HEK293 (cell line): ENCODE measurements around the gene CELA1.
A peak's percentile ranks its signal among the peaks of the same experiment; 100 is the strongest.

ENCODE experiments used
- FEZF1 ChIP-seq: fragments of 450-650 bp; formaldehyde crosslinking; IDR thresholded peaks from 2 replicates; pipeline ENCODE4 v1.5.1; 2016; ENCODE audit warnings: missing biosample characterization, missing genetic modification characterization
- KLF8 ChIP-seq: fragments of 450-650 bp; formaldehyde crosslinking; IDR thresholded peaks from 2 replicates; pipeline ENCODE4 v1.5.1; 2016; ENCODE audit warnings: missing biosample characterization, missing genetic modification characterization
- OSR2 ChIP-seq: fragments of 450-650 bp; formaldehyde crosslinking; IDR thresholded peaks from 2 replicates; pipeline ENCODE4 v1.5.1; 2016; ENCODE audit warnings: missing biosample characterization, missing genetic modification characterization
- SP7 ChIP-seq: fragments of 450-650 bp; formaldehyde crosslinking; IDR thresholded peaks from 2 replicates; pipeline ENCODE4 v1.5.1; 2016; ENCODE audit warnings: missing biosample characterization, missing genetic modification characterization
- WT1 ChIP-seq: fragments of 450-650 bp; formaldehyde crosslinking; IDR thresholded peaks from 2 replicates; pipeline ENCODE4 v1.5.1; 2016; ENCODE audit warnings: missing biosample characterization, missing genetic modification characterization
- ZBTB1 ChIP-seq: fragments of 450-650 bp; formaldehyde crosslinking; IDR thresholded peaks from 2 replicates; pipeline ENCODE4 v1.5.1; 2016; ENCODE audit warnings: missing biosample characterization, missing genetic modification characterization
- ZBTB10 ChIP-seq: fragments of 450-650 bp; formaldehyde crosslinking; IDR thresholded peaks from 2 replicates; pipeline ENCODE4 v1.5.1; 2016; ENCODE audit warnings: missing biosample characterization, missing genetic modification characterization
- ZBTB17 ChIP-seq: fragments of 450-650 bp; formaldehyde crosslinking; IDR thresholded peaks from 2 replicates; pipeline ENCODE4 v1.5.1; 2016; ENCODE audit warnings: missing biosample characterization, missing genetic modification characterization
- ZFP37 ChIP-seq: fragments of 450-650 bp; formaldehyde crosslinking; IDR thresholded peaks from 2 replicates; pipeline ENCODE4 v1.5.1; 2016; ENCODE audit warnings: missing biosample characterization, missing genetic modification characterization
- ZIC2 ChIP-seq: fragments of 450-650 bp; formaldehyde crosslinking; IDR thresholded peaks from 2 replicates; pipeline ENCODE4 v1.5.1; 2016; ENCODE audit warnings: missing biosample characterization, missing genetic modification characterization
- ZNF121 ChIP-seq: fragments of 450-650 bp; formaldehyde crosslinking; IDR thresholded peaks from 2 replicates; pipeline ENCODE4 v1.5.1; 2016; ENCODE audit warnings: missing biosample characterization, missing genetic modification characterization
- ZNF132 ChIP-seq: fragments of 450-650 bp; formaldehyde crosslinking; IDR thresholded peaks from 2 replicates; pipeline ENCODE4 v1.5.1; 2017; ENCODE audit warnings: missing biosample characterization, missing genetic modification characterization, borderline replicate concordance
- ZNF18 ChIP-seq: fragments of 450-650 bp; formaldehyde crosslinking; IDR thresholded peaks from 2 replicates; pipeline ENCODE4 v1.5.1; 2016; ENCODE audit warnings: missing biosample characterization, missing genetic modification characterization
- ZNF211 ChIP-seq: fragments of 450-650 bp; formaldehyde crosslinking; IDR thresholded peaks from 2 replicates; pipeline ENCODE4 v1.5.1; 2016; ENCODE audit warnings: low read depth, missing biosample characterization, missing genetic modification characterization
- ZNF362 ChIP-seq: fragments of 450-650 bp; formaldehyde crosslinking; IDR thresholded peaks from 2 replicates; pipeline ENCODE4 v1.5.1; 2016; ENCODE audit warnings: missing biosample characterization, missing genetic modification characterization
- ZNF394 ChIP-seq: fragments of 450-650 bp; formaldehyde crosslinking; IDR thresholded peaks from 2 replicates; pipeline ENCODE4 v1.5.1; 2016; ENCODE audit warnings: missing biosample characterization, missing genetic modification characterization, mild to moderate bottlenecking, moderate library complexity, borderline replicate concordance
- ZNF423 ChIP-seq: fragments of 450-650 bp; formaldehyde crosslinking; IDR thresholded peaks from 2 replicates; pipeline ENCODE4 v1.5.1; 2016; ENCODE audit warnings: missing biosample characterization, missing genetic modification characterization
- ZNF654 ChIP-seq: fragments of 450-650 bp; formaldehyde crosslinking; IDR thresholded peaks from 2 replicates; pipeline ENCODE4 v1.5.1; 2016; ENCODE audit warnings: low read depth, missing biosample characterization, missing genetic modification characterization
- ZNF670 ChIP-seq: fragments of 450-650 bp; formaldehyde crosslinking; IDR thresholded peaks from 2 replicates; pipeline ENCODE4 v1.5.1; 2016; ENCODE audit warnings: missing biosample characterization, missing genetic modification characterization, low read depth
- ZNF76 ChIP-seq: fragments of 450-650 bp; formaldehyde crosslinking; IDR thresholded peaks from 2 replicates; pipeline ENCODE4; 2016; ENCODE audit warnings: low read depth, missing biosample characterization, missing genetic modification characterization, borderline replicate concordance
- ZNF837 ChIP-seq: fragments of 450-650 bp; formaldehyde crosslinking; IDR thresholded peaks from 2 replicates; pipeline ENCODE4 v1.5.1; 2016; ENCODE audit warnings: missing biosample characterization, missing genetic modification characterization
- TF ChIP-seq, protein P1 (sequence below): fragments of 450-650 bp; formaldehyde crosslinking; IDR thresholded peaks from 2 replicates; pipeline ENCODE4 v1.5.1; 2017; ENCODE audit warnings: missing biosample characterization, missing genetic modification characterization
- TF ChIP-seq, protein P2 (sequence below): fragments of 450-650 bp; IDR thresholded peaks from 2 replicates; pipeline ENCODE4 v1.5.1; 2018; ENCODE audit warnings: missing biosample characterization, mild to moderate bottlenecking, missing genetic modification characterization
- TF ChIP-seq, protein P3 (sequence below): fragments of 450-650 bp; formaldehyde crosslinking; IDR thresholded peaks from 2 replicates; pipeline ENCODE4 v1.5.1; 2017; ENCODE audit warnings: missing biosample characterization, missing genetic modification characterization
- TF ChIP-seq, protein P4 (sequence below): fragments of 450-650 bp; formaldehyde crosslinking; IDR thresholded peaks from 2 replicates; pipeline ENCODE4 v1.5.1; 2016; ENCODE audit warnings: missing biosample characterization, missing genetic modification characterization, borderline replicate concordance

CELA1 gene

DNA sequence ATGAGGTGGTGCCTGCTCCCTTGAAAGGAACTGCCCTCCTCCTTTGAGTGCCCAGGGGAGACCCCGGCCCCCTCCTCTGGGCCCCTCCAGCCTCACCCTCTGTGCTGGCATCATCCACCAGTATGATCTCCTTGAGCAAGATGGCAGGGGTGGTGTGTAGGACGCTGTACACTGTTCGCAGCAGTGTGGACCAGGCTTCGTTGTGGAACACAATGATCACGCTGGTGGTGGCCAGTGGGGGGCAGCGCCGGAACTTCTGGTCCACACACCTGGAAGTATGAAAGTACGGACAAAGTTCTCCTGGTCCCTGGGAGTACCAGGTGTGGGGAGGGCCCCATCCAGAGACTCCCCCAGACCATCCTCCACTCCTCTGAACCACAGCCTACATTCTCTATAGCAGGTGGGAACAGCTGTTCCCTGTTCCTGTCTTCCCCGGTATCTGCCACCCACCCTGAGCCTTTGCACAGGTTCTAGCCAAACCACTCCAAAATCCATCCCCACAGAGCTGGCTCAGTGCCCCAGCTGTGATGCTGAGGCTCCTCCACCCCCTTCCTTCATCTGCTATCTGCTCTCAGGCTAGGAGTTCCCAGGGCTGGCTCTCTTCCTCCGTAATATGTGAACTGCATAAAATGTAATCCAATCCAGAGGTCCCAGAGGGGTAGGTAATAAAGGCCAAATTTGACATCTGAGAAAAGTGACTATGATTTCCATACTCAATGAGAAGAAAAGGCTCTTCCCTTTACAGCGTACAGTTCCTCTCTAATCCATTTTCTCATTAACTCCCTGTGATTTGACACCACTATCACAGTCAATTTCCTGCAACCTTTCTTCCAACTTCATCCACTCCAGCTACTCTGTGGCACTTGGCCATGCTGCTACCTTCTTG, 30.9 kb upstream of the CELA1 start (continued):
- TF ChIP-seq, protein P1, sequence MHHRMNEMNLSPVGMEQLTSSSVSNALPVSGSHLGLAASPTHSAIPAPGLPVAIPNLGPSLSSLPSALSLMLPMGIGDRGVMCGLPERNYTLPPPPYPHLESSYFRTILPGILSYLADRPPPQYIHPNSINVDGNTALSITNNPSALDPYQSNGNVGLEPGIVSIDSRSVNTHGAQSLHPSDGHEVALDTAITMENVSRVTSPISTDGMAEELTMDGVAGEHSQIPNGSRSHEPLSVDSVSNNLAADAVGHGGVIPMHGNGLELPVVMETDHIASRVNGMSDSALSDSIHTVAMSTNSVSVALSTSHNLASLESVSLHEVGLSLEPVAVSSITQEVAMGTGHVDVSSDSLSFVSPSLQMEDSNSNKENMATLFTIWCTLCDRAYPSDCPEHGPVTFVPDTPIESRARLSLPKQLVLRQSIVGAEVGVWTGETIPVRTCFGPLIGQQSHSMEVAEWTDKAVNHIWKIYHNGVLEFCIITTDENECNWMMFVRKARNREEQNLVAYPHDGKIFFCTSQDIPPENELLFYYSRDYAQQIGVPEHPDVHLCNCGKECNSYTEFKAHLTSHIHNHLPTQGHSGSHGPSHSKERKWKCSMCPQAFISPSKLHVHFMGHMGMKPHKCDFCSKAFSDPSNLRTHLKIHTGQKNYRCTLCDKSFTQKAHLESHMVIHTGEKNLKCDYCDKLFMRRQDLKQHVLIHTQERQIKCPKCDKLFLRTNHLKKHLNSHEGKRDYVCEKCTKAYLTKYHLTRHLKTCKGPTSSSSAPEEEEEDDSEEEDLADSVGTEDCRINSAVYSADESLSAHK (tag by site-specific recombination): 0 out of 2 replicates have a peak, but pooled peaks have one; percentile 26
- TF ChIP-seq ZNF76: no peak
- peak; percentile 36; the same call in 1 of the 2 replicates for TF ChIP-seq KLF8 (tag by site-specific recombination)
- TF ChIP-seq ZNF132: no peak
- no peak for TF ChIP-seq ZNF121 (tag by site-specific recombination)
- peak; percentile 28; the same call in 1 of the 2 replicates for TF ChIP-seq SP7 (tag by site-specific recombination)
- TF ChIP-seq, protein P2, sequence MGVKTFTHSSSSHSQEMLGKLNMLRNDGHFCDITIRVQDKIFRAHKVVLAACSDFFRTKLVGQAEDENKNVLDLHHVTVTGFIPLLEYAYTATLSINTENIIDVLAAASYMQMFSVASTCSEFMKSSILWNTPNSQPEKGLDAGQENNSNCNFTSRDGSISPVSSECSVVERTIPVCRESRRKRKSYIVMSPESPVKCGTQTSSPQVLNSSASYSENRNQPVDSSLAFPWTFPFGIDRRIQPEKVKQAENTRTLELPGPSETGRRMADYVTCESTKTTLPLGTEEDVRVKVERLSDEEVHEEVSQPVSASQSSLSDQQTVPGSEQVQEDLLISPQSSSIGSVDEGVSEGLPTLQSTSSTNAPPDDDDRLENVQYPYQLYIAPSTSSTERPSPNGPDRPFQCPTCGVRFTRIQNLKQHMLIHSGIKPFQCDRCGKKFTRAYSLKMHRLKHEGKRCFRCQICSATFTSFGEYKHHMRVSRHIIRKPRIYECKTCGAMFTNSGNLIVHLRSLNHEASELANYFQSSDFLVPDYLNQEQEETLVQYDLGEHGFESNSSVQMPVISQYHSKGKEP (tag by site-specific recombination): peak; percentile 65
- no peak for TF ChIP-seq ZNF837 (tag by site-specific recombination)
- no peak for TF ChIP-seq ZNF362 (tag by site-specific recombination)
- no peak for TF ChIP-seq ZBTB10 (tag by site-specific recombination)
- TF ChIP-seq, protein P3, sequence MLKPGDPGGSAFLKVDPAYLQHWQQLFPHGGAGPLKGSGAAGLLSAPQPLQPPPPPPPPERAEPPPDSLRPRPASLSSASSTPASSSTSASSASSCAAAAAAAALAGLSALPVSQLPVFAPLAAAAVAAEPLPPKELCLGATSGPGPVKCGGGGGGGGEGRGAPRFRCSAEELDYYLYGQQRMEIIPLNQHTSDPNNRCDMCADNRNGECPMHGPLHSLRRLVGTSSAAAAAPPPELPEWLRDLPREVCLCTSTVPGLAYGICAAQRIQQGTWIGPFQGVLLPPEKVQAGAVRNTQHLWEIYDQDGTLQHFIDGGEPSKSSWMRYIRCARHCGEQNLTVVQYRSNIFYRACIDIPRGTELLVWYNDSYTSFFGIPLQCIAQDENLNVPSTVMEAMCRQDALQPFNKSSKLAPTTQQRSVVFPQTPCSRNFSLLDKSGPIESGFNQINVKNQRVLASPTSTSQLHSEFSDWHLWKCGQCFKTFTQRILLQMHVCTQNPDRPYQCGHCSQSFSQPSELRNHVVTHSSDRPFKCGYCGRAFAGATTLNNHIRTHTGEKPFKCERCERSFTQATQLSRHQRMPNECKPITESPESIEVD: peak; percentile 93
- peak; percentile 28; the same call in 1 of the 2 replicates for TF ChIP-seq ZBTB1 (tag by site-specific recombination)
- TF ChIP-seq ZIC2 (tag by site-specific recombination): peak; percentile 64
- peak; percentile 98 for TF ChIP-seq OSR2 (tag by site-specific recombination)
- no peak for TF ChIP-seq ZNF423
- TF ChIP-seq FEZF1: peak; percentile 33
- no peak for TF ChIP-seq ZFP37 (tag by site-specific recombination)
- TF ChIP-seq ZNF654 (tag by site-specific recombination): no peak
- TF ChIP-seq ZBTB17 (tag by site-specific recombination): peak; percentile 82
- no peak for TF ChIP-seq ZNF211
- TF ChIP-seq WT1 (tag by site-specific recombination): peak; percentile 82; the same call in 1 of the 2 replicates
- TF ChIP-seq ZNF394: peak; percentile 52; the same call in 1 of the 2 replicates
- no peak for TF ChIP-seq ZNF670 (tag by site-specific recombination)
- TF ChIP-seq ZNF18 (tag by site-specific recombination): peak; percentile 16; the same call in 1 of the 2 replicates
- TF ChIP-seq, protein P4, sequence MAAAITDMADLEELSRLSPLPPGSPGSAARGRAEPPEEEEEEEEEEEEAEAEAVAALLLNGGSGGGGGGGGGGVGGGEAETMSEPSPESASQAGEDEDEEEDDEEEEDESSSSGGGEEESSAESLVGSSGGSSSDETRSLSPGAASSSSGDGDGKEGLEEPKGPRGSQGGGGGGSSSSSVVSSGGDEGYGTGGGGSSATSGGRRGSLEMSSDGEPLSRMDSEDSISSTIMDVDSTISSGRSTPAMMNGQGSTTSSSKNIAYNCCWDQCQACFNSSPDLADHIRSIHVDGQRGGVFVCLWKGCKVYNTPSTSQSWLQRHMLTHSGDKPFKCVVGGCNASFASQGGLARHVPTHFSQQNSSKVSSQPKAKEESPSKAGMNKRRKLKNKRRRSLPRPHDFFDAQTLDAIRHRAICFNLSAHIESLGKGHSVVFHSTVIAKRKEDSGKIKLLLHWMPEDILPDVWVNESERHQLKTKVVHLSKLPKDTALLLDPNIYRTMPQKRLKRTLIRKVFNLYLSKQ (tag by site-specific recombination): no peak
